GM18870 (cell line): ENCODE results near the gene FBXW4.
"Not testable (repeated sequence)": the region's sequence is repeated elsewhere in the genome, so short reads cannot be mapped to it uniquely, and the experiment has no call there.

ENCODE experiments used
- ATAC-seq: cut with Tn5 transposase; IDR thresholded peaks from one replicate; pipeline ENCODE4 v1.9.1; 2021; ENCODE audit warnings: moderate library complexity; ENCODE audit not compliant: unreplicated experiment

The FBXW4 gene

GRCh38 chr10:101660256-101660655 lies 34.7 kb downstream of the FBXW4 start:
- ATAC-seq, result no peak

- no peak for ATAC-seq
These were observed 36.0 kb downstream of the FBXW4 start for GRCh38 chr10:101658975-101659374.

GRCh38 chr10:101656890-101657289 lies 38.1 kb downstream of the FBXW4 start:
- no peak for ATAC-seq

GRCh38 chr10:101655570-101655969 lies 39.4 kb downstream of the FBXW4 start:
- ATAC-seq, result no peak

- no peak for ATAC-seq
These were observed 41.4 kb downstream of the FBXW4 start for GRCh38 chr10:101653536-101653935.

GRCh38 chr10:101651336-101651735 lies 43.6 kb downstream of the FBXW4 start:
- no peak for ATAC-seq

GRCh38 chr10:101650863-101651262 lies 44.1 kb downstream of the FBXW4 start:
- ATAC-seq, result no peak

GRCh38 chr10:101649525-101650085 lies 45.4 kb downstream of the FBXW4 start:
- no peak for ATAC-seq

GRCh38 chr10:101647255-101647654 lies 47.7 kb downstream of the FBXW4 start:
- no peak for ATAC-seq

GRCh38 chr10:101646364-101646763 lies 48.6 kb downstream of the FBXW4 start:
- ATAC-seq, result no peak

- ATAC-seq, result no peak
These were observed 49.3 kb downstream of the FBXW4 start for GRCh38 chr10:101645659-101646058.

GRCh38 chr10:101644002-101644401 lies 51.0 kb downstream of the FBXW4 start:
- ATAC-seq, result no peak

- no peak for ATAC-seq
These were observed 51.4 kb downstream of the FBXW4 start for GRCh38 chr10:101643546-101643945.

GRCh38 chr10:101639141-101639900 lies 55.6 kb downstream of the FBXW4 start:
- ATAC-seq, result no peak

- ATAC-seq, result not testable (repeated sequence)
These were observed 61.5 kb downstream of the FBXW4 start for GRCh38 chr10:101633510-101633909.

GRCh38 chr10:101631821-101632475 lies 63.0 kb downstream of the FBXW4 start:
- no peak for ATAC-seq

- no peak for ATAC-seq
These were observed 64.4 kb downstream of the FBXW4 start for GRCh38 chr10:101630633-101630920.

GRCh38 chr10:101629837-101630632 lies 64.9 kb downstream of the FBXW4 start:
- ATAC-seq, result no peak

- ATAC-seq, result no peak
These were observed 69.1 kb downstream of the FBXW4 start for GRCh38 chr10:101625821-101626412.

- no peak for ATAC-seq
These were observed 70.4 kb downstream of the FBXW4 start for GRCh38 chr10:101624526-101625102.

GRCh38 chr10:101623528-101623927 lies 71.4 kb downstream of the FBXW4 start:
- ATAC-seq, result no peak
